HL-60 (cell line): ENCODE measurements around the gene PRDX4.

Experiments
- DNase-seq, 2 experiments: peaks; one replicate each; pipeline ENCODE4 v3.0.0-alpha.2; 2010 to 2020; ENCODE audit warnings: low read depth in 1 of 2, low spot score in 1 of 2
- H3K27ac ChIP-seq: fragments of 250-450 bp; sonication (Bioruptor Pico); replicated peaks from 2 replicates; pipeline ENCODE4 v1.5.1; 2020; ENCODE audit warnings: mild to moderate bottlenecking, moderate library complexity
- H3K27me3 ChIP-seq: fragments of 250-450 bp; sonication (Bioruptor Pico); 2 replicates; pipeline ENCODE4 v1.5.1; 2021; ENCODE audit warnings: mild to moderate bottlenecking, moderate library complexity; ENCODE audit not compliant: insufficient read depth, poor library complexity, severe bottlenecking
- H3K4me3 ChIP-seq: replicated peaks from 2 replicates; pipeline ENCODE4 v1.5.1; 2011; ENCODE audit warnings: mild to moderate bottlenecking, control low read depth, low read length; ENCODE audit not compliant: insufficient read depth
- GABPA ChIP-seq: IDR thresholded peaks from 2 replicates; pipeline ENCODE4 v1.6.1; 2012; ENCODE audit warnings: low read depth
- SPI1 ChIP-seq: IDR thresholded peaks from 2 replicates; pipeline ENCODE4 v1.6.1; 2012; ENCODE audit warnings: low read depth, mild to moderate bottlenecking, borderline replicate concordance

PRDX4 gene

DNA sequence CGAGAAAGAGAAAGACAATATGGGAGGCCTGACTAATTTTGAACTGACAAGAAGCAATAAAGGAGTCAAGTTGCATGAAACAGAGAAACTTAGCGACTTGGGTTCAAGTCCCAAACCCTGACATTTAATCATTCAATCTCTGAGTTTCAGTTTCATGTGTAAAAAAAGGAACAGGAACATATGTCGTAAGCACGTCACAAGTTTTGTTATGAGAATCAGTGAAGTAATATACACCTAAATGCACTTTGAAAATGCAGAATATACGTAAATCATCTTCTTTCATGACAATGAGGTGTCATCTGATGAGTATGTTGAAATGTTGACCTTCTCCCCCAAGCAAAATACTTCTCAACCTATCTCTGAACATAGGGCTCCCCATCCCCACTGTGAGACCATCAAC, 65.4 kb downstream of the PRDX4 start:
- Histone ChIP-seq H3K27me3 (no peaks in the 10 kb centered on the region), H3K4me3 (no peak overlapping the region), H3K27ac (no peak overlapping the region)
- DNase-seq = no peak
- peak; percentile 12; the same call in 1 of the 2 replicates for TF ChIP-seq SPI1
- TF ChIP-seq GABPA = no peak
